OCI-LY7 (cell line): ENCODE results near the gene FNDC3B. TPM values are rescaled to one million over a fixed set of nuclear protein-coding genes. Genes with fewer than 3 reads are reported as not detected.

Experiments used
- BruUV-seq: library from RNA; stranded (reverse); fragments of 400-500 nt; replicated peaks from 2 replicates; lab custom pipeline; 2021; lab: Mats Ljungman, UMichigan
- CTCF ChIA-PET: fragments of 300-600 bp; sonication (Branson Sonifier 250); formaldehyde crosslinking; loops from one replicate; lab custom pipeline; 2022; ENCODE audit warnings: antibody characterized with exemption; ENCODE audit not compliant: unreplicated experiment; lab: Charles Lee
- POLR2A ChIA-PET: fragments of 300-600 bp; sonication (Branson Sonifier 250); formaldehyde crosslinking; loops from one replicate; lab custom pipeline; 2022; ENCODE audit warnings: antibody characterized with exemption; lab: Charles Lee
- DNase-seq: peaks from one replicate; pipeline ENCODE4 v3.0.0-alpha.2; 2015; ENCODE audit warnings: low spot score
- H2AFZ ChIP-seq: fragments of 200-600 bp; sonication (generic), shearing (Covaris generic); 2 replicates; pipeline ENCODE4 v1.6.1; 2014; ENCODE audit warnings: mild to moderate bottlenecking, antibody characterized with exemption, low read length, moderate library complexity
- H3K27ac ChIP-seq: fragments of 200-600 bp; sonication (generic); 2 replicates; pipeline ENCODE4 v1.5.1; 2014; ENCODE audit warnings: mixed run types, low read depth, mild to moderate bottlenecking, moderate library complexity, low read length, inconsistent platforms; ENCODE audit not compliant: poor library complexity, severe bottlenecking
- H3K36me3 ChIP-seq: fragments of 200-600 bp; sonication (generic); 2 replicates; pipeline ENCODE4 v1.6.1; 2014; ENCODE audit warnings: mild to moderate bottlenecking, antibody characterized with exemption, low read length, moderate library complexity, mixed read lengths; ENCODE audit not compliant: insufficient read depth
- H3K4me1 ChIP-seq: fragments of 200-600 bp; sonication (generic); 2 replicates; pipeline ENCODE4 v1.5.1; 2014; ENCODE audit warnings: mild to moderate bottlenecking, low read length; ENCODE audit not compliant: insufficient read depth, poor library complexity, severe bottlenecking
- H3K4me2 ChIP-seq: fragments of 200-600 bp; sonication (generic); 2 replicates; pipeline ENCODE4 v1.6.1; 2014; ENCODE audit warnings: mild to moderate bottlenecking, low read length
- H3K4me3 ChIP-seq: fragments of 200-600 bp; sonication (generic); 2 replicates; pipeline ENCODE4 v1.5.1; 2014; ENCODE audit warnings: mild to moderate bottlenecking, low read depth, low read length; ENCODE audit not compliant: poor library complexity, severe bottlenecking
- H3K79me2 ChIP-seq: fragments of 200-600 bp; sonication (generic); 2 replicates; pipeline ENCODE4 v1.6.1; 2016; ENCODE audit warnings: low read depth, mild to moderate bottlenecking, low read length, moderate library complexity, mixed read lengths; ENCODE audit not compliant: insufficient read depth
- H3K9me2 ChIP-seq: fragments of 200-600 bp; sonication (generic); 2 replicates; pipeline ENCODE4 v1.6.1; 2016; ENCODE audit warnings: mild to moderate bottlenecking, low read length, mixed read lengths; ENCODE audit not compliant: insufficient read depth
- H3K9me3 ChIP-seq: fragments of 200-600 bp; sonication (generic); 2 replicates; pipeline ENCODE4 v1.6.1; 2014; ENCODE audit warnings: mild to moderate bottlenecking, mixed run types, low read length, mixed read lengths
- H4K20me1 ChIP-seq: fragments of 200-600 bp; sonication (generic); 2 replicates; pipeline ENCODE4 v1.6.1; 2014; ENCODE audit warnings: mild to moderate bottlenecking, antibody characterized with exemption, low read length, moderate library complexity, mixed read lengths; ENCODE audit not compliant: insufficient read depth
- CTCF ChIP-seq: fragments of 200-600 bp; sonication (generic); conservative IDR thresholded peaks from 2 replicates; pipeline ENCODE4 v1.5.1; 2014; ENCODE audit warnings: mild to moderate bottlenecking, antibody characterized with exemption, low read length, moderate library complexity, mixed read lengths
- EZH2phosphoT487 ChIP-seq: fragments of 200-600 bp; sonication (generic); IDR thresholded peaks from 2 replicates; pipeline ENCODE4 v1.6.1; 2018; ENCODE audit warnings: low read depth, borderline replicate concordance, mild to moderate bottlenecking, mixed run types, antibody characterized with exemption, low read length, moderate library complexity, mixed read lengths
- intact Hi-C: fragments of 100-400 bp; cut with micrococcal nuclease; formaldehyde crosslinking; loops from one replicate; pipeline ENCODE4 v1.10.0; 2022; ENCODE audit not compliant: unreplicated experiment
- total RNA-seq, 2 experiments: library from RNA; depleted of rRNA in 1 of 2; stranded (reverse); fragments of >200 nt in 1 of 2; shearing (Covaris generic) in 1 of 2; gene quantifications; 2 replicates each; pipeline ENCODE4 v1.2.3, GENCODE V29; 2014 to 2022

Gene FNDC3B
- total RNA-seq, 2 experiments from 2014 or later = 23.3 to 28.5 TPM

DNA sequence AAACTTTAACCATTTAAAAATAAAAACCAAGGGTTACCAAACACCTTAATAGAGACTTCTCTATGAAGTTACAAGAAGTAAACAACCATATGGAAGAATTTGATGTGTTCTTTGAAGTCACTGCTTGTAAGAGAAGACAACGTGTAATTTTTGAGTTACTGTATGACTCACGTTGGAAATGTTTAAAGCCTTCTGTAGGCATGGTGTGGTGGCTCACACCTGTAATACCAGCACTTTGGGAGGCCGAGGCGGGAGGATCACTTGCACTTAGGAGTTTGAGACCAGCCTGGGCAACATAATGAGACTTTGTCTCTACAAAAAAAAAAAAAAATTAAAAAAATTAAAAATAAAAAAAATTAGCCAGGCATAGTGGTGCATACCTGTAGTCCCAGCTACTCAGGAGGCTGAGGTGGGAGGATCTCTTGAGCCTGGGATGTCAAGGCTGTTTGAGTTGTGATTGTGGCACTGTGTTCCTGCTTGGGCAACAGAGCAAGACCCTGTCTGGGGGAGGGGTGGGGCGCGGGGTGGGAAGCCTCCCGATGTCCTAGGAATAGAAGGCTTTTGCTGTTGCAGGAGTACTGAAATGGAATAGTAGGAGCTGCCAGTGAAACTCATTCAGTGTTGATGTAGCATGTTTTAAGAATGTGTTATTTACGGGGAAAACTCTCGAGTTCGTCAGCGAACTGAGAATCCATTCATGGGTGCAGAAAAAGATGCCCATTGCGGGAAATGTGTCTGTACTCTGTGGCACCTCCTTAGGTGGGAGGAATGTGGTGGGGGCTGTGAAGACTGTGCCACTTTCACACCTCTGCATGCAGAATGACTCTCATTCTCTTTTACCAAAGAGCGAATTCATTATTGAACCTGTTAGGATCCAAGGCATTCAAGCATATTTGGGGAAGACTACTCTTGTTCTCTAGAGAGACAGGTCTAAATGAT, 134.2 kb downstream of the FNDC3B start:
- no peaks in the 10 kb centered on the region for H3K4me1 ChIP-seq
- H3K4me2 ChIP-seq = no peak overlapping the region
- ChIA-PET POLR2A (interaction anchor here (0.6 to 1.1 kb wide), 3 partner anchors 39 to 1589 kb away, joined by 3 to 5 read pairs (median 3); no protein-coding TSS in a partner anchor), CTCF (no interaction called here)
- BruUV-seq = no TSS peak
- H3K4me3 ChIP-seq = no peak overlapping the region
- TF ChIP-seq CTCF (no peak), EZH2phosphoT487 (no peak)
- intact Hi-C loops = no loop called here
- H4K20me1 ChIP-seq = no peaks in the 10 kb centered on the region
- no peaks in the 10 kb centered on the region for H3K9me2 ChIP-seq
- no peak overlapping the region for H3K27ac ChIP-seq
- H3K9me3 ChIP-seq = no peaks in the 10 kb centered on the region
- DNase-seq = no peak
- no peaks in the 10 kb centered on the region for H3K36me3 ChIP-seq
- H3K79me2 ChIP-seq = no peaks in the 10 kb centered on the region
- no peak overlapping the region for H2AFZ ChIP-seq

DNA sequence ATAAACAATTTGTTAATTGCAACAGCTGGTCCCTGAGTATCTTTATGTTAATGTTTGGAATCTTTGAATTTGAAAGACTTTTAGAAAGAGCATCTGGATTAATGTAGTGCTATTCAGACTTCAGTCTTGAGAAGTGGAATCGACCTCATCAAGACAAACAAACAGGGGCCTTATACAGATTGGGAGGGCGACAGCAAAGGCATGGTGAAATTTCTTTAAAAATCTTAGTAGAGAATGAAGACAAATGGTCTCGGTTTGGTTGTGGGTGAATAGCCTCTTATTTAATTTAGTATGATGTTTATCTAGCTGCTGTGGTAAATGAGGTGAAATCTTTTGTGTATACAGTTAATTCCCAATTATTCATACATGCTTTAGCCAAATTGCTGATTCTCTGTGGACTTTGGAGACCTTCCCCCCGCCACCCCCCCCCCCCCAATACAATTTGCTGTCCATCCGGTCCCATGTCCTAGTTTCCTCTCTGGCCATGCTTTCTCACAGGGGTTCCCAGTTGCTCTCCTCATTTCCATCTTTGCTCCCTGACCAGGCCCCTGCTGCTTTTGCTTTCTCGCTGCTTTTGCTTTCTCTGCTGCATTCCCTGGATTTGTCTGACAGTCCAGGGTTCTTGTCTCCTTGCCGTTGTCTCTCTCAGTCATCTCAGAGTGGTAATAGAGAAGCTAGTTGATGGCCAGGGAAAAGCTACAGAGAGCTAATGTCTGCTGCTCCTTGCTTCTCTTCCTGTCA, 135.3 kb downstream of the FNDC3B start:
- Histone ChIP-seq H2AFZ (no peak overlapping the region), H3K4me1 (no peaks in the 10 kb centered on the region), H3K4me3 (no peak overlapping the region), H4K20me1 (no peaks in the 10 kb centered on the region), H3K79me2 (no peaks in the 10 kb centered on the region), H3K27ac (no peak overlapping the region), H3K36me3 (no peaks in the 10 kb centered on the region), H3K9me2 (no peaks in the 10 kb centered on the region), H3K4me2 (no peak overlapping the region), H3K9me3 (no peaks in the 10 kb centered on the region)
- no peak for DNase-seq
- ChIA-PET POLR2A (no interaction called here), CTCF (no interaction called here)
- intact Hi-C loops = no loop called here
- no peak for TF ChIP-seq EZH2phosphoT487
- TF ChIP-seq CTCF = no peak
- BruUV-seq = no TSS peak

DNA sequence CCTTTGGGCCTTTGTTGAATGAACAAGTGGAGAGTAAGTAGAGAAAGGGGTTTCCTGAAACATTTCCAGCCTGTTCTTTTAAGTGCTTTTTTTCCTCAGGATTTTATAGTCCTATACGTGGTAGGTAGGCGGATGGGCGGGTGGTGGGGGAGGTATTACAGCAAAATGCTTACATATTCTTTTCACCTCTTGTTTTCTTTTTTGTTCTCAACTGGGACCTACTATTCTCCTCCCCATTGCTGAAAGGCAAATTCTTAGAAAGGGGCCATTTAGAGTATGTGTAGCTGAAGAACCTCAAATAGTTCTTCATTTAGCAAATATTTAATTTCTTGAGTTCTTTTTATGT, 135.8 kb downstream of the FNDC3B start:
- ChIA-PET CTCF (no interaction called here), POLR2A (interaction anchor here (1.1 kb wide), 1 partner anchor 45 kb away, joined by 3 read pairs; no protein-coding TSS in a partner anchor)
- Histone ChIP-seq H3K36me3 (no peaks in the 10 kb centered on the region), H3K4me1 (no peaks in the 10 kb centered on the region), H2AFZ (no peak overlapping the region), H3K79me2 (no peaks in the 10 kb centered on the region), H3K27ac (no peak overlapping the region), H3K9me2 (no peaks in the 10 kb centered on the region), H3K4me3 (no peak overlapping the region), H3K4me2 (no peak overlapping the region), H3K9me3 (no peaks in the 10 kb centered on the region), H4K20me1 (no peaks in the 10 kb centered on the region)
- DNase-seq = no peak
- TF ChIP-seq EZH2phosphoT487 (no peak), CTCF (no peak)
- intact Hi-C loops = no loop called here
- BruUV-seq = no TSS peak
